GM21423 (cell line): ENCODE data around the gene KIF15.
"Not testable (repeated sequence)": the region's sequence is repeated elsewhere in the genome, so short reads cannot be mapped to it uniquely, and the experiment has no call there.

Source experiments
- ATAC-seq: cut with Tn5 transposase; IDR thresholded peaks from one replicate; pipeline ENCODE4 v1.9.1; 2021; ENCODE audit warnings: mild to moderate bottlenecking, moderate library complexity; ENCODE audit not compliant: unreplicated experiment

Gene KIF15

GRCh38 chr3:44761424-44762169 is at the start of gene KIF15, which contains the start of gene KIAA1143:
Gene KIF15 (plus strand): TSS chr3:44761794. CDS start chr3:44761866, 72 bp downstream.
Gene KIAA1143 (minus strand): TSS chr3:44761619. CDS start chr3:44761602, 17 bp downstream.
- peak; percentile 88 for ATAC-seq

GRCh38 chr3:44712455-44713075 is 49.0 kb upstream of the KIF15 start, which contains the start of gene ZNF502:
Gene ZNF502 (plus strand): TSS chr3:44712660. CDS start chr3:44720262, 7,602 bp downstream.
- ATAC-seq, result no peak

GRCh38 chr3:44721231-44722102 is 40.1 kb upstream of the KIF15 start:
- ATAC-seq, result no peak

- ATAC-seq, result no peak
Measured at GRCh38 chr3:44722103-44722401, 39.5 kb upstream of the KIF15 start.

- peak; percentile 85 for ATAC-seq
Measured at GRCh38 chr3:44729384-44729910, 32.1 kb upstream of the KIF15 start, which contains the start of gene ZNF501. Gene ZNF501 (plus strand): TSS chr3:44729635. CDS start chr3:44734422, 4,787 bp downstream.

GRCh38 chr3:44734646-44735168 is 26.9 kb upstream of the KIF15 start:
- no peak for ATAC-seq

- no peak for ATAC-seq
Measured at GRCh38 chr3:44761101-44761423, 532 bp upstream of the KIF15 start.

- ATAC-seq, result no peak
Measured at GRCh38 chr3:44762170-44762677, 630 bp downstream of the KIF15 start.

GRCh38 chr3:44762690-44763089 is 1.1 kb downstream of the KIF15 start:
- ATAC-seq, result no peak

- no peak for ATAC-seq
Measured at GRCh38 chr3:44764248-44764647, 2.7 kb downstream of the KIF15 start.

- no peak for ATAC-seq
Measured at GRCh38 chr3:44771424-44772098, 10.0 kb downstream of the KIF15 start.

GRCh38 chr3:44772099-44772442 is 10.5 kb downstream of the KIF15 start:
- ATAC-seq, result no peak

GRCh38 chr3:44782891-44783290 is 21.3 kb downstream of the KIF15 start:
- ATAC-seq, result no peak

GRCh38 chr3:44795197-44795596 is 33.6 kb downstream of the KIF15 start:
- ATAC-seq, result no peak

- ATAC-seq, result no peak
Measured at GRCh38 chr3:44802011-44802410, 40.4 kb downstream of the KIF15 start.

- peak; percentile 92 for ATAC-seq
Measured at GRCh38 chr3:44803298-44803697, 41.7 kb downstream of the KIF15 start.

GRCh38 chr3:44805960-44806359 is 44.4 kb downstream of the KIF15 start:
- ATAC-seq, result no peak

GRCh38 chr3:44814751-44815150 is 53.2 kb downstream of the KIF15 start:
- no peak for ATAC-seq

- ATAC-seq, result not testable (repeated sequence)
Measured at GRCh38 chr3:44816334-44816733, 54.7 kb downstream of the KIF15 start.

GRCh38 chr3:44821206-44821605 is 59.6 kb downstream of the KIF15 start:
- not testable (repeated sequence) for ATAC-seq
